ENCODE results near the gene EXOSC9. TPM values are rescaled to one million over a fixed set of nuclear protein-coding genes. Genes with fewer than 3 reads are reported as not detected.

The EXOSC9 gene
- total RNA-seq, 2 donors from 2014 or later: 66.3 to 75.4 TPM

- DNase-seq (ENCODE audit: low spot score in 2 of 2): no peak
- Mint-ChIP-seq H3K27ac (peak overlapping the region in 1 of 2 donors; percentile 10), H3K36me3 (peaks cover 21 to 29% of the 10 kb centered on the region in 2 donors)
These were observed 5.3 kb downstream of the EXOSC9 start for GRCh38 chr4:121806411-121806810.

GRCh38 chr4:121811122-121811521 is 10.0 kb downstream of the EXOSC9 start:
- H3K27ac Mint-ChIP-seq: no peak overlapping the region
- peak in 1 of 2 donors; percentile 47 for ATAC-seq
- H3K9me3 Mint-ChIP-seq: no peaks in the 10 kb centered on the region
- H3K36me3 Mint-ChIP-seq: peaks cover 0 to 13% of the 10 kb centered on the region in 2 donors
- no peak for DNase-seq (ENCODE audit: low spot score in 2 of 2)

More at GRCh38 chr4:121806411-121806810, 5.3 kb downstream of the EXOSC9 start:
- H3K9me3 Mint-ChIP-seq: no peaks in the 10 kb centered on the region
- ATAC-seq: no peak

GRCh38 chr4:121814756-121815155 is 13.6 kb downstream of the EXOSC9 start:
- no peak for DNase-seq (ENCODE audit: low spot score in 2 of 2)
- H3K36me3 Mint-ChIP-seq: peaks cover 10 to 21% of the 10 kb centered on the region in 2 donors
- ATAC-seq: no peak
- no peak overlapping the region for H3K27ac Mint-ChIP-seq
- no peaks in the 10 kb centered on the region for H3K9me3 Mint-ChIP-seq

GRCh38 chr4:121817006-121817405 is 15.9 kb downstream of the EXOSC9 start:
- Mint-ChIP-seq H3K36me3 (peaks cover 10 to 13% of the 10 kb centered on the region in 2 donors), H3K9me3 (no peaks in the 10 kb centered on the region), H3K27ac (no peak overlapping the region)
- DNase-seq (ENCODE audit: low spot score in 2 of 2): no peak
- no peak for ATAC-seq

- no peak for ATAC-seq
- Mint-ChIP-seq H3K27ac (peak overlapping the region; percentile 1 to 10), H3K9me3 (no peaks in the 10 kb centered on the region)
These were observed 16.6 kb downstream of the EXOSC9 start for GRCh38 chr4:121817701-121818100.

GRCh38 chr4:121818215-121818614 is 17.1 kb downstream of the EXOSC9 start:
- Mint-ChIP-seq H3K27ac (peak overlapping the region; percentile 1 to 10), H3K36me3 (peaks cover 20 to 21% of the 10 kb centered on the region in 2 donors), H3K9me3 (no peaks in the 10 kb centered on the region)
- DNase-seq (ENCODE audit: low spot score in 2 of 2): no peak
- no peak for ATAC-seq

More at GRCh38 chr4:121817701-121818100, 16.6 kb downstream of the EXOSC9 start:
- peaks cover 16 to 19% of the 10 kb centered on the region in 2 donors for H3K36me3 Mint-ChIP-seq
- no peak for DNase-seq (ENCODE audit: low spot score in 2 of 2)

GRCh38 chr4:121819216-121819965 is 18.3 kb downstream of the EXOSC9 start:
- DNase-seq (ENCODE audit: low spot score in 2 of 2): no peak
- Mint-ChIP-seq H3K36me3 (peaks cover 23 to 26% of the 10 kb centered on the region in 2 donors), H3K27ac (peak overlapping the region in 1 of 2 donors; percentile 81), H3K9me3 (no peaks in the 10 kb centered on the region)
- no peak for ATAC-seq

- Mint-ChIP-seq H3K27ac (peak overlapping the region; percentile 95 to 97), H3K9me3 (no peaks in the 10 kb centered on the region), H3K36me3 (peaks cover 23 to 26% of the 10 kb centered on the region in 2 donors)
- ATAC-seq: no peak
- no peak for DNase-seq (ENCODE audit: low spot score in 2 of 2)
These were observed 20.9 kb downstream of the EXOSC9 start for GRCh38 chr4:121822047-121822446.

GRCh38 chr4:121822796-121823504 is 21.8 kb downstream of the EXOSC9 start:
- Mint-ChIP-seq H3K36me3 (peaks cover 23 to 26% of the 10 kb centered on the region in 2 donors), H3K9me3 (no peaks in the 10 kb centered on the region), H3K27ac (peak overlapping the region; percentile 95 to 97)
- DNase-seq (ENCODE audit: low spot score in 2 of 2) (peak in 1 of 2 donors; percentile 39), ATAC-seq (peak; percentile 4 to 30)

GRCh38 chr4:121823505-121824170 is 22.5 kb downstream of the EXOSC9 start, which contains the start of gene CCNA2:
CCNA2 (minus strand) TSS chr4:121823883; CDS start chr4:121823628, 255 bp downstream.
- peaks cover 21 to 23% of the 10 kb centered on the region in 2 donors for H3K36me3 Mint-ChIP-seq
- ATAC-seq (peak; percentile 96 to 97), DNase-seq (ENCODE audit: low spot score in 2 of 2) (peak; percentile 92 to 94)
- peak within 1 kb of the TSS; percentile 95 to 97 for H3K27ac Mint-ChIP-seq
- no peaks in the 10 kb centered on the region for H3K9me3 Mint-ChIP-seq

GRCh38 chr4:121824171-121824527 is 23.0 kb downstream of the EXOSC9 start:
- ATAC-seq: no peak
- DNase-seq (ENCODE audit: low spot score in 2 of 2): no peak
- Mint-ChIP-seq H3K9me3 (no peaks in the 10 kb centered on the region), H3K36me3 (peaks cover 18% of the 10 kb centered on the region in 2 donors), H3K27ac (peak overlapping the region; percentile 16 to 95)

GRCh38 chr4:121824950-121825349 is 23.8 kb downstream of the EXOSC9 start:
- no peak for DNase-seq (ENCODE audit: low spot score in 2 of 2)
- no peak for ATAC-seq
- H3K36me3 Mint-ChIP-seq: peaks cover 15% of the 10 kb centered on the region in 2 donors

GRCh38 chr4:121827853-121828252 is 26.7 kb downstream of the EXOSC9 start:
- no peak for ATAC-seq
- H3K27ac Mint-ChIP-seq: no peak overlapping the region
- DNase-seq (ENCODE audit: low spot score in 2 of 2): no peak
- H3K9me3 Mint-ChIP-seq: no peaks in the 10 kb centered on the region
- H3K36me3 Mint-ChIP-seq: peaks cover 7 to 8% of the 10 kb centered on the region in 2 donors

More at GRCh38 chr4:121824950-121825349, 23.8 kb downstream of the EXOSC9 start:
- no peak overlapping the region for H3K27ac Mint-ChIP-seq
- no peaks in the 10 kb centered on the region for H3K9me3 Mint-ChIP-seq

- H3K27ac Mint-ChIP-seq: no peak overlapping the region
- no peak for DNase-seq (ENCODE audit: low spot score in 2 of 2)
- no peaks in the 10 kb centered on the region for H3K36me3 Mint-ChIP-seq
- ATAC-seq: no peak
- H3K9me3 Mint-ChIP-seq: no peaks in the 10 kb centered on the region
These were observed 28.4 kb downstream of the EXOSC9 start for GRCh38 chr4:121829511-121829910.

- ATAC-seq: no peak
- Mint-ChIP-seq H3K27ac (no peak overlapping the region), H3K9me3 (no peaks in the 10 kb centered on the region), H3K36me3 (peaks cover 0 to 16% of the 10 kb centered on the region in 2 donors)
- no peak for DNase-seq (ENCODE audit: low spot score in 2 of 2)
These were observed 37.0 kb downstream of the EXOSC9 start for GRCh38 chr4:121838136-121838535.

- H3K27ac Mint-ChIP-seq: no peak overlapping the region
- DNase-seq (ENCODE audit: low spot score in 2 of 2) (no peak), ATAC-seq (no peak)
- H3K9me3 Mint-ChIP-seq: no peaks in the 10 kb centered on the region
- peaks cover 0 to 19% of the 10 kb centered on the region in 2 donors for H3K36me3 Mint-ChIP-seq
These were observed 41.7 kb downstream of the EXOSC9 start for GRCh38 chr4:121842862-121843261.

GRCh38 chr4:121846662-121847061 is 45.5 kb downstream of the EXOSC9 start:
- H3K9me3 Mint-ChIP-seq: no peaks in the 10 kb centered on the region
- ATAC-seq (no peak), DNase-seq (ENCODE audit: low spot score in 2 of 2) (no peak)
- H3K27ac Mint-ChIP-seq: no peak overlapping the region
- H3K36me3 Mint-ChIP-seq: peaks cover 0 to 9% of the 10 kb centered on the region in 2 donors
